ENCODE results near the gene AP1S1.

DNA sequence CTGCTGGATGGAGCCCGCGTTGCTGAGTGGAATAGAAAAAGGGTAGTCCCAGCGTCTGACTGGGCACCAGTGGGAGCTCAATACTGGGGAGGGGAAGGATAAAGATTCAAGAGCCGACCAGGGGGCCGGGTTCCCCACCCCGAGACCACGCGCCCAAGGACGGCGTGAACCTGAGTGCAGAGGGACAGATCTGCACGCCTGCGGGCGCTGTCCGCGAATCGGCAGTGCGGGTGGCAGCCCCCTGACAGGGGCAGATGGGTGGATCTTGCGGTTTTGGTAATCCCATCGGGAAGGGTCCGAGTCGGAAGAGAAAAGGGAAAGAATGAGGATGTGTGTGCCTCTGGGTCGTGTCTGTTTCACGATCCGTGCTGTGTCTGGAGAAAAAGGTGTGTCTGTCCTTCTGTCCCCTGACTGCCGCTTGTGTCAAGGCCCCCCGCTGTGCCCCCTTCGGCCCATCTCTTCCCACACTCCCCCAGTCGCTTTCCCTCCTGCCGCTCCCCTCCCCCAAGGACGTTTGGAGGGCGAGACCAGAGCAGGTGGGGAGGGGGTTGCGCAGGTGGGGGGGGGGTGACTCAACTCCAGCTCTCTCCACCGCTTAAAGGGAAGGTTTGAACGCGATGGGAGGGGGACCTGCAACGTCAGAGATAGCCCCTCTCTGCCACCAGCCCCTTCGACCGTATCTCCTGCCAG is 11.8 kb downstream of the AP1S1 start:
- TF ChIP-seq GATA2 (IDR thresholded peaks at IDR 0.05; ENCODE audit: low read depth, low read length) (no peak), GATA3 (IDR thresholded peaks at IDR 0.05; ENCODE audit: low read depth, low read length) (no peak)
